IMR-90 (cell line): ENCODE measurements around the gene LUZP2. TPM values are rescaled to one million over a fixed set of nuclear protein-coding genes. Genes with fewer than 3 reads are reported as not detected.

Experiments
- ATAC-seq: fragments of 200-7000 bp; cut with Tn5 transposase; 2 replicates; pipeline ENCODE4 v1.9.1; 2020; ENCODE audit warnings: low read depth, mild to moderate bottlenecking, moderate library complexity
- BruUV-seq: library from RNA; stranded (reverse); fragments of 400-500 nt; replicated peaks from 2 replicates; lab custom pipeline; 2021; lab: Mats Ljungman, UMichigan
- CTCF ChIA-PET: fragments of 300-600 bp; formaldehyde crosslinking; extraction: SDS; loops from one replicate; lab custom pipeline; 2021; ENCODE audit warnings: antibody characterized with exemption; lab: Yijun Ruan, JAX
- POLR2A ChIA-PET: fragments of 300-600 bp; sonication (Branson Sonifier 250); formaldehyde crosslinking; loops from one replicate; lab custom pipeline; 2022; ENCODE audit warnings: antibody characterized with exemption; ENCODE audit not compliant: unreplicated experiment; lab: Charles Lee
- DNase-seq: peaks from one replicate; pipeline ENCODE4 v3.0.0; 2013
- H2AFZ ChIP-seq: replicated peaks from 2 replicates; pipeline ENCODE3; 2013; ENCODE audit warnings: low read length, mild to moderate bottlenecking; ENCODE audit not compliant: poor library complexity
- H2AK5ac ChIP-seq: 2 replicates; pipeline ENCODE4 v1.6.1; 2013; ENCODE audit warnings: low read depth, low read length, inconsistent platforms
- H2AK9ac ChIP-seq: replicated peaks from 2 replicates; pipeline ENCODE3; 2013; ENCODE audit warnings: mild to moderate bottlenecking, low read depth, low read length, moderate library complexity; ENCODE audit not compliant: poor library complexity
- H2BK120ac ChIP-seq: 2 replicates; pipeline ENCODE4 v1.6.1; 2013; ENCODE audit warnings: low read depth, low read length, inconsistent platforms
- H2BK15ac ChIP-seq: 3 replicates; pipeline ENCODE4 v1.6.1; 2013; ENCODE audit warnings: low read depth, low read length, inconsistent platforms
- H2BK20ac ChIP-seq: 2 replicates; pipeline ENCODE4 v1.6.1; 2013; ENCODE audit warnings: low read depth, mild to moderate bottlenecking, inconsistent platforms, low read length, moderate library complexity
- H2BK5ac ChIP-seq: 2 replicates; pipeline ENCODE4 v1.6.1; 2013; ENCODE audit warnings: mild to moderate bottlenecking, low read depth, low read length, inconsistent platforms; ENCODE audit not compliant: poor library complexity, severe bottlenecking
- H3K14ac ChIP-seq: replicated peaks from 2 replicates; pipeline ENCODE4 v1.6.1; 2013; ENCODE audit warnings: low read depth, low read length, inconsistent platforms
- H3K18ac ChIP-seq: 2 replicates; pipeline ENCODE4 v1.6.1; 2013; ENCODE audit warnings: low read depth, low read length, control low read depth
- H3K23ac ChIP-seq: 2 replicates; pipeline ENCODE4 v1.6.1; 2013; ENCODE audit warnings: low read depth, low read length, inconsistent platforms
- H3K27ac ChIP-seq: 2 replicates; pipeline ENCODE4 v1.5.1; 2013; ENCODE audit warnings: mild to moderate bottlenecking, control low read depth, low read length; ENCODE audit not compliant: insufficient read depth
- H3K27me3 ChIP-seq: 2 replicates; pipeline ENCODE4 v1.6.1; 2013; ENCODE audit warnings: low read length; ENCODE audit not compliant: control insufficient read depth, insufficient read depth
- H3K36me3 ChIP-seq: 2 replicates; pipeline ENCODE4 v1.6.1; 2013; ENCODE audit warnings: low read length, mixed read lengths; ENCODE audit not compliant: control insufficient read depth, insufficient read depth
- H3K4ac ChIP-seq: 2 replicates; pipeline ENCODE4 v1.6.1; 2013; ENCODE audit warnings: low read depth, low read length, inconsistent platforms
- H3K4me1 ChIP-seq: 2 replicates; pipeline ENCODE4 v1.6.1; 2013; ENCODE audit warnings: low read length, mixed read lengths; ENCODE audit not compliant: control insufficient read depth, insufficient read depth
- H3K4me2 ChIP-seq: 2 replicates; pipeline ENCODE4 v1.6.1; 2013; ENCODE audit warnings: low read depth, mild to moderate bottlenecking, control low read depth, low read length, moderate library complexity
- H3K4me3 ChIP-seq: 2 replicates; pipeline ENCODE4 v1.5.1; 2013; ENCODE audit warnings: low read depth, mild to moderate bottlenecking, control low read depth, low read length, moderate library complexity; ENCODE audit not compliant: insufficient read depth
- H3K56ac ChIP-seq: 2 replicates; pipeline ENCODE4 v1.6.1; 2013; ENCODE audit warnings: low read length, inconsistent platforms; ENCODE audit not compliant: insufficient read depth; ENCODE audit errors: extremely low read depth
- H3K79me1 ChIP-seq, 2 experiments: 2 replicates each; pipeline ENCODE4 v1.6.1; 2013; ENCODE audit warnings: low read length in 2 of 2, inconsistent platforms in 1 of 2, low read depth in 1 of 2
- H3K9ac ChIP-seq: 2 replicates; pipeline ENCODE4 v1.6.1; 2013; ENCODE audit warnings: low read depth, low read length, control low read depth
- H3K9me1 ChIP-seq: 2 replicates; pipeline ENCODE4 v1.6.1; 2013; ENCODE audit warnings: low read length, inconsistent platforms; ENCODE audit not compliant: insufficient read depth
- H3K9me3 ChIP-seq: 2 replicates; pipeline ENCODE4 v1.6.1; 2013; ENCODE audit warnings: low read length; ENCODE audit not compliant: control insufficient read depth, insufficient read depth
- H4K20me1 ChIP-seq: 2 replicates; pipeline ENCODE4 v1.6.1; 2013; ENCODE audit warnings: low read length, inconsistent platforms; ENCODE audit not compliant: insufficient read depth
- H4K5ac ChIP-seq: 2 replicates; pipeline ENCODE4 v1.6.1; 2013; ENCODE audit warnings: mild to moderate bottlenecking, low read depth, low read length, control low read depth
- H4K8ac ChIP-seq, 2 experiments: 2 replicates each; pipeline ENCODE4 v1.6.1; 2013; ENCODE audit warnings: low read depth in 2 of 2, low read length in 2 of 2, control low read depth in 1 of 2, inconsistent platforms in 1 of 2
- H4K91ac ChIP-seq: 2 replicates; pipeline ENCODE4 v1.6.1; 2013; ENCODE audit warnings: low read depth, low read length, inconsistent platforms; ENCODE audit not compliant: insufficient read depth
- BHLHE40 ChIP-seq: fragments of 150-350 bp; IDR thresholded peaks from 2 replicates; pipeline ENCODE4 v1.6.1; 2016; ENCODE audit warnings: mild to moderate bottlenecking, low read depth, low read length
- CEBPB ChIP-seq: IDR thresholded peaks from 2 replicates; pipeline ENCODE4 v1.6.1; 2012; ENCODE audit warnings: low read depth, low read length, improper control_type of control experiment
- CHD1 ChIP-seq: IDR thresholded peaks from 2 replicates; pipeline ENCODE4 v1.6.1; 2012; ENCODE audit warnings: low read depth, low read length, improper control_type of control experiment
- MAFK ChIP-seq: IDR thresholded peaks from 2 replicates; pipeline ENCODE4 v1.6.1; 2012; ENCODE audit warnings: low read depth, low read length, improper control_type of control experiment
- MAZ ChIP-seq: IDR thresholded peaks from 2 replicates; pipeline ENCODE4 v1.6.1; 2012; ENCODE audit warnings: low read depth, mild to moderate bottlenecking, low read length, improper control_type of control experiment, moderate library complexity, borderline replicate concordance
- MXI1 ChIP-seq: IDR thresholded peaks from 2 replicates; pipeline ENCODE4 v1.6.1; 2012; ENCODE audit warnings: low read depth, mild to moderate bottlenecking, low read length, moderate library complexity, borderline replicate concordance
- NFE2L2 ChIP-seq: fragments of 150-350 bp; IDR thresholded peaks from 2 replicates; pipeline ENCODE4 v1.6.1; 2016; ENCODE audit warnings: low read depth, mild to moderate bottlenecking, low read length
- POLR2A ChIP-seq: IDR thresholded peaks from 2 replicates; pipeline ENCODE4 v1.6.1; 2012; ENCODE audit warnings: mild to moderate bottlenecking, low read depth, low read length
- RAD21 ChIP-seq: IDR thresholded peaks from 2 replicates; pipeline ENCODE4 v1.6.1; 2012; ENCODE audit warnings: low read length, improper control_type of control experiment
- RCOR1 ChIP-seq: IDR thresholded peaks from 2 replicates; pipeline ENCODE4 v1.6.1; 2012; ENCODE audit warnings: mild to moderate bottlenecking, low read length, improper control_type of control experiment; ENCODE audit not compliant: insufficient replicate concordance
- RFX5 ChIP-seq: IDR thresholded peaks from 2 replicates; pipeline ENCODE4 v1.8.0; 2012; ENCODE audit warnings: low read depth, mild to moderate bottlenecking, low read length, moderate library complexity
- SMC3 ChIP-seq: fragments of 150-350 bp; IDR thresholded peaks from 2 replicates; pipeline ENCODE4 v1.6.1; 2016; ENCODE audit warnings: low read depth, mild to moderate bottlenecking, antibody characterized with exemption, low read length, moderate library complexity
- WGBS, 2 experiments: methylation state at CpG; one replicate each; pipeline versions ENCODE4 v1.1.5 to v1.1.7; 2013; ENCODE audit warnings: missing lambda C conversion rate in 2 of 2; ENCODE audit not compliant: insufficient read length in 1 of 2; ENCODE audit errors: extremely low coverage in 2 of 2; 5-methylcytosine and 5-hydroxymethylcytosine counted together
- dilution Hi-C: fragments of 300-500 bp; cut with HindIII; formaldehyde crosslinking; loops from one replicate; pipeline ENCODE4 v1.14.3; 2018; ENCODE audit warnings: low sequenced_read_pairs; ENCODE audit not compliant: unreplicated experiment
- in situ Hi-C: fragments of 300-500 bp; cut with MboI; formaldehyde crosslinking; loops from 3 replicates; pipeline ENCODE4 v1.14.3; 2019; ENCODE audit warnings: low sequenced_read_pairs, inconsistent platforms, mixed read lengths
- intact Hi-C: fragments of 100-400 bp; cut with micrococcal nuclease; formaldehyde crosslinking; loops from 2 replicates; pipeline ENCODE4 v1.10.0; 2022
- polyA plus RNA-seq, 3 experiments: library from polyadenylated mRNA; depleted of rRNA; stranded (reverse); fragments of >200 nt; gene quantifications; 2 replicates each; pipeline ENCODE4 v1.2.3, GENCODE V29; 2012; ENCODE audit warnings: low replicate concordance in 1 of 3
- total RNA-seq: library from RNA; depleted of rRNA; stranded (reverse); fragments of >200 nt; gene quantifications from 2 replicates; pipeline ENCODE4 v1.2.3, GENCODE V29; 2012
- TF ChIP-seq, protein P1 (sequence below): fragments of 150-350 bp; IDR thresholded peaks from 2 replicates; pipeline ENCODE4 v1.6.1; 2017; ENCODE audit warnings: mild to moderate bottlenecking, antibody characterized with exemption, low read length, low read depth
- TF ChIP-seq, protein P2 (sequence below): conservative IDR thresholded peaks from 2 replicates; pipeline ENCODE4 v1.5.1; 2012; ENCODE audit warnings: mild to moderate bottlenecking, low read depth, low read length, improper control_type of control experiment
- TF ChIP-seq, protein P3 (sequence below): fragments of 150-350 bp; IDR thresholded peaks from 2 replicates; pipeline ENCODE4 v1.6.1; 2016; ENCODE audit warnings: low read depth, mild to moderate bottlenecking, low read length, moderate library complexity, borderline replicate concordance

LUZP2 gene
- total and polyA plus RNA-seq, 2 of the 4 experiments (the other 2 are of a cell fraction), result 0.89 to 2.0 TPM

DNA sequence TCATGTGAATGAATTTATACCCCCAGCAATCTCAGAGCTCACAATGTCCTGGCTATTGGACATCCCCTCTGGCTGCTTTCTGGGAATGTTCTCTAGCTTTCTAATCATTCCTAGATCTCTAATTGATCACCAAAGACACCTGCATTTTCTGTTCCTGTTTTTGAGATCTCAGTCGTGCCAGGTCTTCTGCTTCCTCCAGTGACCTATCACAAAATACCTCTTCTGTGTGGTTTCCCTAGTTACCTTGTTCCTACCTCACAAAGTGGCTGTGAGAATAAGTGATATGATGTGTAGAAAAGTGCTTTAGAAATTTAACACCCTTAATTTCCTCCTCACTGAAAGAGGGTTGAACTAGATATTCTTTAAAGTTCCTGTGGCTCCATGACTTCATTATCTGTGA is 92.2 kb downstream of the LUZP2 start:
- dilution Hi-C loops (no loop called here), in situ Hi-C loops (no loop called here), intact Hi-C loops (no loop called here)
- H2BK120ac ChIP-seq, result no peak overlapping the region
- no peak overlapping the region for H2BK5ac ChIP-seq
- no peak overlapping the region for H3K14ac ChIP-seq
- H3K4ac ChIP-seq, result no peak overlapping the region
- no peaks in the 10 kb centered on the region for H3K36me3 ChIP-seq
- H3K79me1 ChIP-seq, result no peaks in the 10 kb centered on the region
- H3K27me3 ChIP-seq, result no peaks in the 10 kb centered on the region
- no peak overlapping the region for H2AK9ac ChIP-seq
- H4K20me1 ChIP-seq, result no peaks in the 10 kb centered on the region
- no TSS peak for BruUV-seq
- H2AFZ ChIP-seq, result no peak overlapping the region
- H3K9me3 ChIP-seq, result no peaks in the 10 kb centered on the region
- DNase-seq, result no peak
- no peak overlapping the region for H4K91ac ChIP-seq
- no peak overlapping the region for H2BK20ac ChIP-seq
- no peak overlapping the region for H3K4me3 ChIP-seq
- no CpG with 5 or more reads among the region's 1 CpG for WGBS, 2 experiments
- no peaks in the 10 kb centered on the region; the same call in 1 of the 2 replicates for H3K9me1 ChIP-seq
- peak overlapping the region; percentile 28; the same call in 1 of the 2 replicates for H3K18ac ChIP-seq
- no peak overlapping the region for H4K8ac ChIP-seq
- H3K9ac ChIP-seq, result no peak overlapping the region
- CTCF ChIA-PET, result no interaction called here
- no peak for TF ChIP-seq POLR2A
- no peak for TF ChIP-seq SMC3
- no peak for TF ChIP-seq CEBPB
- TF ChIP-seq, protein P1, sequence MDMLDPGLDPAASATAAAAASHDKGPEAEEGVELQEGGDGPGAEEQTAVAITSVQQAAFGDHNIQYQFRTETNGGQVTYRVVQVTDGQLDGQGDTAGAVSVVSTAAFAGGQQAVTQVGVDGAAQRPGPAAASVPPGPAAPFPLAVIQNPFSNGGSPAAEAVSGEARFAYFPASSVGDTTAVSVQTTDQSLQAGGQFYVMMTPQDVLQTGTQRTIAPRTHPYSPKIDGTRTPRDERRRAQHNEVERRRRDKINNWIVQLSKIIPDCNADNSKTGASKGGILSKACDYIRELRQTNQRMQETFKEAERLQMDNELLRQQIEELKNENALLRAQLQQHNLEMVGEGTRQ, result no peak
- TF ChIP-seq, protein P2, sequence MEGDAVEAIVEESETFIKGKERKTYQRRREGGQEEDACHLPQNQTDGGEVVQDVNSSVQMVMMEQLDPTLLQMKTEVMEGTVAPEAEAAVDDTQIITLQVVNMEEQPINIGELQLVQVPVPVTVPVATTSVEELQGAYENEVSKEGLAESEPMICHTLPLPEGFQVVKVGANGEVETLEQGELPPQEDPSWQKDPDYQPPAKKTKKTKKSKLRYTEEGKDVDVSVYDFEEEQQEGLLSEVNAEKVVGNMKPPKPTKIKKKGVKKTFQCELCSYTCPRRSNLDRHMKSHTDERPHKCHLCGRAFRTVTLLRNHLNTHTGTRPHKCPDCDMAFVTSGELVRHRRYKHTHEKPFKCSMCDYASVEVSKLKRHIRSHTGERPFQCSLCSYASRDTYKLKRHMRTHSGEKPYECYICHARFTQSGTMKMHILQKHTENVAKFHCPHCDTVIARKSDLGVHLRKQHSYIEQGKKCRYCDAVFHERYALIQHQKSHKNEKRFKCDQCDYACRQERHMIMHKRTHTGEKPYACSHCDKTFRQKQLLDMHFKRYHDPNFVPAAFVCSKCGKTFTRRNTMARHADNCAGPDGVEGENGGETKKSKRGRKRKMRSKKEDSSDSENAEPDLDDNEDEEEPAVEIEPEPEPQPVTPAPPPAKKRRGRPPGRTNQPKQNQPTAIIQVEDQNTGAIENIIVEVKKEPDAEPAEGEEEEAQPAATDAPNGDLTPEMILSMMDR, result no peak
- TF ChIP-seq MXI1, result no peak
- TF ChIP-seq MAZ, result no peak
- no peak for TF ChIP-seq RCOR1
- TF ChIP-seq RAD21, result no peak
- no peak for TF ChIP-seq CHD1
- TF ChIP-seq, protein P3, sequence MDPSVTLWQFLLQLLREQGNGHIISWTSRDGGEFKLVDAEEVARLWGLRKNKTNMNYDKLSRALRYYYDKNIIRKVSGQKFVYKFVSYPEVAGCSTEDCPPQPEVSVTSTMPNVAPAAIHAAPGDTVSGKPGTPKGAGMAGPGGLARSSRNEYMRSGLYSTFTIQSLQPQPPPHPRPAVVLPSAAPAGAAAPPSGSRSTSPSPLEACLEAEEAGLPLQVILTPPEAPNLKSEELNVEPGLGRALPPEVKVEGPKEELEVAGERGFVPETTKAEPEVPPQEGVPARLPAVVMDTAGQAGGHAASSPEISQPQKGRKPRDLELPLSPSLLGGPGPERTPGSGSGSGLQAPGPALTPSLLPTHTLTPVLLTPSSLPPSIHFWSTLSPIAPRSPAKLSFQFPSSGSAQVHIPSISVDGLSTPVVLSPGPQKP, result no peak
- no peak for TF ChIP-seq MAFK
- TF ChIP-seq RFX5, result no peak
- TF ChIP-seq NFE2L2, result no peak
- TF ChIP-seq BHLHE40, result no peak
- no peak overlapping the region for H3K23ac ChIP-seq
- no peak overlapping the region for H3K4me2 ChIP-seq
- H4K5ac ChIP-seq, result no peak overlapping the region
- H2BK15ac ChIP-seq, result no peak overlapping the region
- H3K27ac ChIP-seq, result no peak overlapping the region
- peaks cover 6% of the 10 kb centered on the region for H3K4me1 ChIP-seq
- POLR2A ChIA-PET, result no interaction called here
- no peak for ATAC-seq
- no peak overlapping the region for H3K56ac ChIP-seq
- no peak overlapping the region for H2AK5ac ChIP-seq
